Suprapubic skin (tissue), 4 donors: ENCODE results near the gene SLC12A2. TPM values are rescaled to one million over a fixed set of nuclear protein-coding genes. Genes with fewer than 3 reads are reported as not detected.

Experiments used
- DNase-seq, 2 donors: peaks; one replicate each; pipeline ENCODE4 v3.0.0-alpha.2; 2019; ENCODE audit warnings: low spot score in 2 of 2
- H3K27ac ChIP-seq: fragments of 200-600 bp; sonication (generic); one replicate; pipeline ENCODE4 v1.5.1; 2019
- H3K27me3 ChIP-seq: fragments of 200-600 bp; sonication (generic); one replicate; pipeline ENCODE4 v1.5.1; 2019
- H3K36me3 ChIP-seq: fragments of 200-600 bp; sonication (generic); one replicate; pipeline ENCODE4 v1.5.1; 2019
- H3K4me1 ChIP-seq: fragments of 200-600 bp; sonication (generic); one replicate; pipeline ENCODE4 v1.5.1; 2019
- H3K4me3 ChIP-seq: fragments of 200-600 bp; sonication (generic); one replicate; pipeline ENCODE4 v1.5.1; 2019; ENCODE audit warnings: mild to moderate bottlenecking
- H3K9me3 ChIP-seq: fragments of 200-600 bp; sonication (generic); one replicate; pipeline ENCODE4 v1.5.1; 2019
- CTCF ChIP-seq, 2 donors: fragments of 200-600 bp in 1 of 2; fragments of 450-650 bp in 1 of 2; sonication (generic) in 1 of 2; IDR thresholded peaks; one replicate each; pipeline ENCODE4 v1.5.1; 2016 to 2019; ENCODE audit warnings: antibody characterized with exemption in 2 of 2, mild to moderate bottlenecking in 1 of 2, moderate library complexity in 1 of 2
- EP300 ChIP-seq: sonication (generic); formaldehyde crosslinking; IDR thresholded peaks from one replicate; pipeline ENCODE4 v1.6.1; 2017; ENCODE audit warnings: antibody characterized with exemption
- POLR2A ChIP-seq, 2 donors: fragments of 450-650 bp; IDR thresholded peaks; one replicate each; pipeline ENCODE4 v1.6.1; 2017; ENCODE audit warnings: antibody characterized with exemption in 2 of 2, mild to moderate bottlenecking in 2 of 2, moderate library complexity in 2 of 2
- POLR2AphosphoS5 ChIP-seq, 3 donors: sonication (generic); formaldehyde crosslinking; IDR thresholded peaks; one replicate each; pipeline ENCODE4 v1.6.1; 2017; ENCODE audit warnings: antibody characterized with exemption in 3 of 3
- WGBS: methylation state at CpG from one replicate; pipeline ENCODE4 v1.1.5; 2018; 5-methylcytosine and 5-hydroxymethylcytosine counted together
- total RNA-seq, 4 donors: library from RNA; depleted of rRNA; stranded (reverse); fragments of >200 nt; gene quantifications; one replicate each; pipeline ENCODE4 v1.1.0, GENCODE V29; 2016

The SLC12A2 gene
- total RNA-seq, 4 donors from 2014 or later: 126 to 330 (median 186) TPM

GRCh38 chr5:128109138-128109537, 25.6 kb downstream of the SLC12A2 start:
- 90% methylated on average over 14 of the region's 14 CpGs for WGBS
- peaks cover 3% of the 10 kb centered on the region for H3K36me3 ChIP-seq
- H3K4me3 ChIP-seq: no peak overlapping the region
- no peaks in the 10 kb centered on the region for H3K9me3 ChIP-seq
- no peaks in the 10 kb centered on the region for H3K4me1 ChIP-seq
- no peak for DNase-seq
- TF ChIP-seq EP300 (no peak), CTCF (IDR thresholded peaks at IDR 0.05) (no peak), POLR2AphosphoS5 (IDR thresholded peaks at IDR 0.05) (no peak), POLR2A (IDR thresholded peaks at IDR 0.05) (no peak)
- H3K27ac ChIP-seq: no peak overlapping the region
- no peaks in the 10 kb centered on the region for H3K27me3 ChIP-seq

- Histone ChIP-seq H3K9me3 (no peaks in the 10 kb centered on the region), H3K4me1 (no peaks in the 10 kb centered on the region), H3K27ac (no peak overlapping the region), H3K27me3 (no peaks in the 10 kb centered on the region), H3K4me3 (no peak overlapping the region), H3K36me3 (peaks cover 7% of the 10 kb centered on the region)
- TF ChIP-seq POLR2A (IDR thresholded peaks at IDR 0.05) (no peak), EP300 (no peak), POLR2AphosphoS5 (IDR thresholded peaks at IDR 0.05) (no peak), CTCF (IDR thresholded peaks at IDR 0.05) (no peak)
- WGBS: 100% methylated on average over 1 of the region's 1 CpG
- no peak for DNase-seq
These were observed 26.2 kb downstream of the SLC12A2 start for GRCh38 chr5:128109766-128110165.

GRCh38 chr5:128111818-128112448, 28.4 kb downstream of the SLC12A2 start:
- Histone ChIP-seq H3K4me1 (no peaks in the 10 kb centered on the region), H3K27me3 (no peaks in the 10 kb centered on the region), H3K4me3 (no peak overlapping the region), H3K36me3 (peaks cover 28% of the 10 kb centered on the region), H3K27ac (no peak overlapping the region), H3K9me3 (no peaks in the 10 kb centered on the region)
- 80% methylated on average over 2 of the region's 2 CpGs for WGBS
- no peak for DNase-seq
- TF ChIP-seq POLR2AphosphoS5 (IDR thresholded peaks at IDR 0.05) (no peak), EP300 (no peak), CTCF (IDR thresholded peaks at IDR 0.05) (no peak), POLR2A (IDR thresholded peaks at IDR 0.05) (no peak)

- Histone ChIP-seq H3K27me3 (no peaks in the 10 kb centered on the region), H3K27ac (no peak overlapping the region), H3K36me3 (peaks cover 35% of the 10 kb centered on the region), H3K9me3 (peaks cover 6% of the 10 kb centered on the region), H3K4me3 (no peak overlapping the region), H3K4me1 (peaks cover under 1% of the 10 kb centered on the region)
- TF ChIP-seq EP300 (no peak), CTCF (IDR thresholded peaks at IDR 0.05) (no peak), POLR2A (IDR thresholded peaks at IDR 0.05) (no peak), POLR2AphosphoS5 (IDR thresholded peaks at IDR 0.05) (no peak)
- no peak for DNase-seq
- 90% methylated on average over 3 of the region's 3 CpGs for WGBS
These were observed 32.9 kb downstream of the SLC12A2 start for GRCh38 chr5:128116445-128116844.

GRCh38 chr5:128118214-128118613, 34.6 kb downstream of the SLC12A2 start:
- H3K27me3 ChIP-seq: no peaks in the 10 kb centered on the region
- H3K4me3 ChIP-seq: no peak overlapping the region
- DNase-seq: no peak
- no peak overlapping the region for H3K27ac ChIP-seq
- TF ChIP-seq EP300 (no peak), POLR2A (IDR thresholded peaks at IDR 0.05) (no peak), CTCF (IDR thresholded peaks at IDR 0.05) (no peak), POLR2AphosphoS5 (IDR thresholded peaks at IDR 0.05) (no peak)
- peaks cover 5% of the 10 kb centered on the region for H3K4me1 ChIP-seq
- WGBS: 96% methylated on average over 2 of the region's 2 CpGs
- peaks cover 6% of the 10 kb centered on the region for H3K9me3 ChIP-seq
- H3K36me3 ChIP-seq: peaks cover 35% of the 10 kb centered on the region
